Hindlimb muscle (tissue), 1 donor: ENCODE measurements around the gene CENATAC. TPM values are rescaled to one million over a fixed set of nuclear protein-coding genes. Genes with fewer than 3 reads are reported as not detected.
"Not testable (repeated sequence)": the region's sequence is repeated elsewhere in the genome, so short reads cannot be mapped to it uniquely, and the experiment has no call there.

Experiments
- DNase-seq: peaks from one replicate; pipeline ENCODE4 v3.0.0-alpha.2; 2013
- polyA plus RNA-seq: library from polyadenylated mRNA; unstranded; fragments of 120-200 nt; gene quantifications from one replicate; pipeline ENCODE4 v1.2.1, GENCODE V29; 2013; ENCODE audit not compliant: insufficient read length

CENATAC gene
- polyA plus RNA-seq, 1 donor = 21.5 TPM

DNA sequence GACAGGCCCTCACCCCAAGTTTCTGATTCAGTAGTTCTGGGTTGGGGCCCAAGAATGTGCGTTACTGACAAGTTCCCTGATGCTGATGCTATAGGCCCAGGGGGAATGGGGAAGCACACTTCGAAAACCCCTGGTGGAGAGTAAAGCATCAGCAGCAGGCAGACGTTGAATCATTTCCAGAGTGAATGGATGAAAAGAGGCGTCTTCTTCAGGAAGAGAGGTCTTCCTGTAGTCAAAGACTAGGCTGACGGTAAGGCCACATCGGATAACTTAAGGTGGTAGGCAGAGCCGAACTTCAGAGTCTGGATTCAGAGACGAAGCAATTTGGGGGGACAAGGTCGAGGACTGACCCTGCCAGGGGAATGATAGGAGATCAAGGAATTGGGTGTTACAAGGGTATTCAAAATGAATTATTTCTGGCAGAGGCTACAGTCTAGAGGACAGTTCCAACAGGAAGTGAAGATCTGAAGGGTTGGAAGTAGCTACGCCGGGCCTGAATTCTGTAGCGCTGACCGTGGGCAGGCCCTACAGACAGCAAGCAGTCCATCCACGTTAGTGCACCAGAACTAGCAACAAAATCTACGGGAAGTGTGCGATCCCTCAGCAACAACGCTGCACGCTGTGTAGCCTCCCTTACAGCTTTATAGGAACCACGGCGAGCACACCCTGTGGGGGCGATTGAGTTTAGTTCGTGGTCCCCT, 862 bp upstream of the CENATAC start:
- peak; percentile 34 for DNase-seq

DNA sequence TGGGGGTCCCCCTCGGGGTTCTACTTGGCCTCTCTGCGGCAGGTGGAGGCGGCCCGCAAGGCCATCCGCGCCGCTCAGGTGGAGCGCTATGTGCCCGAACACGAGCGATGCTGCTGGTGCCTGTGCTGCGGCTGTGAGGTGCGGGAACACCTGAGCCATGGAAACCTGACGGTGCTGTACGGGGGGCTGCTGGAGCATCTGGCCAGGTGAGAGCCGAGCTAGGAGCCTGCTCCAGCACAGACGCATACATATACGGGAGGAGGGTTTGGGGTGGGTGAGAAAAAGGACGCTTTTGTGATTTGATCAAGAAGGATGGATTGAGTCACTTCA, 415 bp downstream of the CENATAC start:
- no peak for DNase-seq

DNA sequence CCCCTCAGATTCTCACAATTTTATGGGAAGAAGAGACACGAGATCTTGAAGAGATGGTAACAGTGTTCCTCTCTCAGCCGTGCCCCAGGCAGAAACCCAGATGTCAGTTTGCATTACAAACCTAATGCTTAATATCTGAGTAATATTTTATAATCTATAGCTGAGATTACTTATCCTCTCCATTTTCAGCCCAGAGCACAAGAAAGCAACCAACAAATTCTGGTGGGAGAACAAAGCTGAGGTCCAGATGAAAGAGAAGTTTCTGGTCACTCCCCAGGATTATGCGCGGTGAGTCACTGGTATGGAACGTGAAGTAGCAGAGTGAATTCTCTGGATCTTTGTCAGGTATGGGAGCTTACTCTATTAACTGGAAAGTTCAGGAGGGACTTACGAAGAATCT, 884 bp downstream of the CENATAC start:
- no peak for DNase-seq

GRCh38 chr11:119000906-119001305, 3.0 kb downstream of the CENATAC start:
- no peak for DNase-seq

DNA sequence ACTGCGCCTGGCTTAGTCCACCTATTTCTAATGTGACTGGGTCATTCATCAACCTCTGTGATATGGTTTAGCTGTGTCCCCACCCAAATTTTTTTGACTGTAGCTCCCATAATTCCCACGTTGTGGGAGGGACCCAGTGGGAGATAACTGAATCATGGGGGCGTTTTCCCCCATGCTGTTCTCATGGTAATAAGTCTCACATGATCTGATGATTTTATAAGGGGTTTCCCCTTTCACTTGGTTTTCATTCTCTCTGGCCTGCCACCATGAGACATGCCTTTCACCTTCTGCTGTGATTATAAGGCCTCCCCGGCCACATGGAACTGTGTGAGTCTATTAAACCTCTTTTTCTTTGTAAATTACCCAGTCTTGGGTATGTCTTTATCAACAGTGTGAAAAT, 8.7 kb downstream of the CENATAC start:
- DNase-seq = no peak

GRCh38 chr11:119011476-119012053, 13.6 kb downstream of the CENATAC start:
- DNase-seq = no peak

- no peak for DNase-seq
These were observed 14.8 kb downstream of the CENATAC start for GRCh38 chr11:119012629-119013170.

GRCh38 chr11:119014209-119014924, 16.4 kb downstream of the CENATAC start:
- no peak for DNase-seq

DNA sequence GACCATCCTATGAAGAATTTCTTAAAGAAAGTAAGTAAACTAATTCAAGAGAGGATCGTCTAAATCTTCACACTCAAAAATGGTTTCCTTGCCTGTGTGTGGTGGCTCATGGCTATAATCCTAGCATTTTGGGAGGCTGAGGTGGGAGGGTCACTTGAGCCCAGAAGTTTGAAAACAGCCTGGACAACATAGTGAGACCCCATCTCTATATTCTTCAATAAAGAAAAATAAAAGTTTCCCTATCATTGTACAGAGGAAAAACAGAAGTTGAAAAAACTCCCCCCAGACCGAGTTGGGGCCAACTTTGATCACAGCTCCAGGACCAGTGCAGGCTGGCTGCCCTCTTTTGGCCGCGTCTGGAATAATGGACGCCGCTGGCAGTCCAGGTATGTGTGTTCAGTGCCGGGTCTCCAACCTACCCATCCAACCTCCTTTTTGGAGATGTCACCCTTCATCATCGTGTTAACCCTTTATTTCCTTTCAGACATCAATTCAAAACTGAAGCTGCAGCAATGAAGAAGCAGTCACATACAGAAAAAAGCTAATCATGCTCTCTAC, 17.2 kb downstream of the CENATAC start:
- DNase-seq = no peak

DNA sequence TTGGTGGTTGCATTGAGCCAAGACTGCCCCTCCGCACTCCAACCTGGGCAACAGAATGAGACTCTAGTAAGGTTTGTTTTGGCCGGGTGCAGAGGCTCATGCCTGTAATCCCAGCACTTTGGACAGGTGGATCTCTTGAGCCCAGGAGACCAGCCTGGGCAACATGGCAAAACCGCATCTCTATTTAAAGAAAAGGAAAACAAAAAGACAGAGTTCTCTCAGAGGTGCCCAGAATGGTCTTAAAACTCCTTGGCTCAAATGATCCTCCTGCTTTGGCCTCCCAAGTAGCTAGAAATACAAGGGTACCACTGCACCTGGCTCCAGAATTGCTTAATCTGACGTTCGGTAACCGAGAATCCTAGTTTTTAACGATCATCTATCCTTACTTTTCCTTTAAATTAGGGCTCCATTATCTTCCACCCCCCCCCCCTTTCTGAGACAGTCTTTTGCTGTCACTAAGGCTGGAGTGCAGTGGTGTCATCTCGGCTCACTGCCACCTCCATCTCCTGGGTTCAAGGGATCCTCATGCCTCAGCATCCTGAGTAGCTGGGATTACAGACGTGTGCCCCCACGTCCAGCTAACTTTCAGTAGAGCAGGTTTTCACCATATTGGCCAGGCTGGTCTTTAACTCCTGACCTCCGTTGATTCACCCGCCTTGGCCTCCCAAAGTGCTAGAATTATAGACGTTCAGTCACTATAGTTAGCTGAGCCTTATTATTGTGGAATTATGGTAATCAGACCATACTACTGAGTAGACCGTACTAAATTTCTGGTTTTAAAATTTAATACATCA, 18.5 kb downstream of the CENATAC start:
- DNase-seq = no peak

DNA sequence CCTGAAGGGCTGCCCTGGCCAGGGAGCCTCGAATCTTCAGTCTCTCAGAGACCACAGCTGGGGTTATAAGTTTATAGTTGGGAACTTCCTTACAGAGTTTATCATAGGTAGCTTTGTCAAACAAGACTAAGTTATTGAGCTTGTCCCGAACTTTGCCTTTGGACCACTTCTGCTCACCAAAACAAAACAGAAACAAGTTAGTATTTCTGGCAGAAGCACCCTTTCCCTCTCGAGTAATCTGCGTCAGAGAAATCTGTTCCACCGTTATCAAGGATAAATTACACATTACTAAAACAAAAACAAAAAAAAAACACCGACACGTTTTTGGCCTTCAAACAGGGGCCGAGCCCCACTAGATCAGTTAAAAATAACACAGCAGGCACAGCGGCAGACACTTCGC, 19.4 kb downstream of the CENATAC start:
- not testable (repeated sequence) for DNase-seq

DNA sequence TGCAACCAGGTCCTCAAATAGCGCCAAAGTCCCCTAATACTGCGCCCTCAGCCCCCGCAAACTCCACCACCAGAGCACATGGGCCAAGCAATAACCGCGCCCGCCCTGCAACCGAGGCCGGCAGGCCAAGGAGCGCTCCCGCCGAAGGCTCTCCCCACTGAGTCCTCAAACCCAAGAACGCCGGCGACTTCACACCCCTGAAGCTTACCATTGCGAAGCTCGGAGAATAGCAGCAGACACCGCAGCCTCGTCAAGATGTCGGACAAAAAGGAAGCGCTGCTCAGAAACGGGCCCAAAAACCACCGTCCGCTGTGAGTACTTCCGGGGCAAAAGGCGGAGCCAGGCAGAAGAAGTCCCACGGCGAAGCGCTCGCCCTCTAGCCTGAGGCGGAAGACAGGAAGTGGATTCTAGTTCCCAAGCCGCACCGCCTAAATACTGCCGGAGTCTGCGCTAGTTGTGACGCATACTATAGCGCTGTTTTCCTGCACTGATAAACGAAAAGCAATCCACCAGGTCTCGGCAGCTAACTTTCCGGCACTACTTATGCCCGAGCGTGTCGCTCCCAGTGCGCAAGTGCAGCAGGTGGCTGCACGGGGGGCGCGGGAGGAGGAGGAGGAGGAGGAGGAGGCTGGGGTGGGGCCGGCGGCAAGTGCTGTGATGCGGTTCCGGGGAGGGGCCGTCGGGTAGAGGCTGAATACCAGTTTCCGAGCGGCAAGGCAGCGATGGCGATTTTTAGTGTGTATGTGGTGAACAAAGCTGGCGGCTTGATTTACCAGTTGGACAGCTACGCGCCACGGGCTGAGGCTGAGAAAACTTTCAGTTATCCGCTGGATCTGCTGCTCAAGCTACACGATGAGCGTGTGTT, 20.4 kb downstream of the CENATAC start, which contains the start of the genes RPS25 and TRAPPC4:
RPS25 (minus strand) TSS at position 270 of the 865 bp plus-strand sequence; CDS start at position 211, 59 bp downstream.
TRAPPC4 (plus strand) TSS at position 693 of the 865 bp plus-strand sequence; CDS start at position 723, 30 bp downstream.
- peak; percentile 97 for DNase-seq

- DNase-seq = no peak
These were observed 22.1 kb downstream of the CENATAC start for GRCh38 chr11:119019996-119020395.

DNA sequence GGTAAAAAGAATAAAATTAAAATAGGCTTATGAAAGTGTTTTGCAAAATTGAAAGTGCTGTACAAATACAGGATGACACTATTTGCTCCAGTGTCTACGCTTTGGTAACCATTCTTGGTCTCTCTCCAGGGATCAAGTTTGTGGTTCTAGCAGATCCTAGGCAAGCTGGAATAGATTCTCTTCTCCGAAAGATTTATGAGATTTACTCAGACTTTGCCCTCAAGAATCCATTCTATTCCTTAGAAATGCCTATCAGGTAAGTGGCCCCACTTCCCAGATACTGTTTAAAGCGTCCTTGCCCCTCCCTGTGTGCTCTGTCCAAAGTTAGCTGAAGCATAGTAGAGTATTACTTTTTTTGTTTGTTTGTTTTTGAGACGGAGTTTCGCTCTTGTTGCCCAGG, 23.7 kb downstream of the CENATAC start:
- DNase-seq = no peak

GRCh38 chr11:119023741-119024140, 25.8 kb downstream of the CENATAC start:
- no peak for DNase-seq

- DNase-seq = no peak
These were observed 26.6 kb downstream of the CENATAC start for GRCh38 chr11:119024430-119025098.

- no peak for DNase-seq
These were observed 27.1 kb downstream of the CENATAC start for GRCh38 chr11:119025099-119025473.

- DNase-seq = no peak
These were observed 27.6 kb downstream of the CENATAC start for GRCh38 chr11:119025541-119025940.

GRCh38 chr11:119025978-119026766, 28.2 kb downstream of the CENATAC start:
- DNase-seq = no peak

DNA sequence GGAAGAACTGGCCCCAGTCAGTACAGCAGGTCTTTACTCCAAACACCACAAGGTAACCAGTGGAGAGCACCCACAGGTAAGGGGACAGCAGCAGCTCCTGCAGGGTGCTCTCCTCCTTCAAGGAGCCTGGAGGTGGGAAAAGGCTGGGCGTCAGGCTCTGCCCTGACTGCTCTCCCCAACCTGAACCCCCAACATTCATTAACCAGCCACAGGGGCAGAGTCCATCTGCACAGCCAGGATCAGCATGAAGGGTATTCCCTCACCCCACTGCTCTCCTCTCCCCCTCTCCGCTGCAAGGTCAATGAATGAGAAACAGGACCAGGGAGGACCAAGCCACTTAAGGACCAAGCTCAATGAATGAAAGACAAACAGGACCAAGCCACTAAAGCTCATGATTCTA, 29.0 kb downstream of the CENATAC start:
- DNase-seq = no peak
